BE2C (cell line): ENCODE results near the gene MFF.

ENCODE experiments used
- DNase-seq: peaks from one replicate; pipeline ENCODE4 v3.0.0-alpha.2; 2020
- H3K27me3 ChIP-seq: fragments of 250-450 bp; sonication (Bioruptor Pico); 2 replicates; pipeline ENCODE4 v1.5.1; 2020; ENCODE audit warnings: mild to moderate bottlenecking
- H3K36me3 ChIP-seq: fragments of 250-450 bp; sonication (Bioruptor Pico); 2 replicates; pipeline ENCODE4 v1.5.1; 2020; ENCODE audit warnings: mild to moderate bottlenecking
- H3K4me1 ChIP-seq: fragments of 250-450 bp; sonication (Bioruptor Pico); 2 replicates; pipeline ENCODE4 v1.5.1; 2020
- H3K4me3 ChIP-seq: 2 replicates; pipeline ENCODE4 v1.5.1; 2011; ENCODE audit warnings: low read depth, low read length
- H3K9me3 ChIP-seq: fragments of 250-450 bp; sonication (Bioruptor Pico); 2 replicates; pipeline ENCODE4 v1.5.1; 2020
- TF ChIP-seq, protein P1 (sequence below): IDR thresholded peaks from 2 replicates; pipeline ENCODE4 v1.5.1; 2012; ENCODE audit warnings: mild to moderate bottlenecking, low read depth, low read length

Gene MFF

DNA sequence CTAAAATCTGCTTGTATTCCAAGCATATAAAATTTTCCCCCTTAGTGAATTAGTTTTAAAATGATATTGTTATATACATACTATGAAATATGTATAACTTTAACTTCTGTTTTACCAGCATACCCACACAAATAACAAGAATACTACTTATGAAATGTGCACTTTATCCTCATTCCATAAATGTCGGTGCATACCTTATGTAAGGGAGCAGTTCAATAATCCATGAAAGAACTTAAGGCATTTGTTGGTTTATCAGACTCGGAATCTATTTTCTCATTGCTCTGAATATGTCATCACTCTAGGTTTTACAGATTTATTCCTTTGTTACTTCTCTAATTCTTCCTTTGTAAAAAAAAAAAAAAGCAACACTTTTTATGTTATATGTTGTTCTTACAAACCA is 12.5 kb upstream of the MFF start:
- H3K9me3 ChIP-seq: no peaks in the 10 kb centered on the region
- no peaks in the 10 kb centered on the region for H3K36me3 ChIP-seq
- no peak for DNase-seq
- 0 out of 2 replicates have a peak, but pooled peaks cover 3% of the 10 kb centered on the region for H3K27me3 ChIP-seq
- TF ChIP-seq, protein P1, sequence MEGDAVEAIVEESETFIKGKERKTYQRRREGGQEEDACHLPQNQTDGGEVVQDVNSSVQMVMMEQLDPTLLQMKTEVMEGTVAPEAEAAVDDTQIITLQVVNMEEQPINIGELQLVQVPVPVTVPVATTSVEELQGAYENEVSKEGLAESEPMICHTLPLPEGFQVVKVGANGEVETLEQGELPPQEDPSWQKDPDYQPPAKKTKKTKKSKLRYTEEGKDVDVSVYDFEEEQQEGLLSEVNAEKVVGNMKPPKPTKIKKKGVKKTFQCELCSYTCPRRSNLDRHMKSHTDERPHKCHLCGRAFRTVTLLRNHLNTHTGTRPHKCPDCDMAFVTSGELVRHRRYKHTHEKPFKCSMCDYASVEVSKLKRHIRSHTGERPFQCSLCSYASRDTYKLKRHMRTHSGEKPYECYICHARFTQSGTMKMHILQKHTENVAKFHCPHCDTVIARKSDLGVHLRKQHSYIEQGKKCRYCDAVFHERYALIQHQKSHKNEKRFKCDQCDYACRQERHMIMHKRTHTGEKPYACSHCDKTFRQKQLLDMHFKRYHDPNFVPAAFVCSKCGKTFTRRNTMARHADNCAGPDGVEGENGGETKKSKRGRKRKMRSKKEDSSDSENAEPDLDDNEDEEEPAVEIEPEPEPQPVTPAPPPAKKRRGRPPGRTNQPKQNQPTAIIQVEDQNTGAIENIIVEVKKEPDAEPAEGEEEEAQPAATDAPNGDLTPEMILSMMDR: no peak
- H3K4me1 ChIP-seq: no peaks in the 10 kb centered on the region
- H3K4me3 ChIP-seq: no peak overlapping the region

DNA sequence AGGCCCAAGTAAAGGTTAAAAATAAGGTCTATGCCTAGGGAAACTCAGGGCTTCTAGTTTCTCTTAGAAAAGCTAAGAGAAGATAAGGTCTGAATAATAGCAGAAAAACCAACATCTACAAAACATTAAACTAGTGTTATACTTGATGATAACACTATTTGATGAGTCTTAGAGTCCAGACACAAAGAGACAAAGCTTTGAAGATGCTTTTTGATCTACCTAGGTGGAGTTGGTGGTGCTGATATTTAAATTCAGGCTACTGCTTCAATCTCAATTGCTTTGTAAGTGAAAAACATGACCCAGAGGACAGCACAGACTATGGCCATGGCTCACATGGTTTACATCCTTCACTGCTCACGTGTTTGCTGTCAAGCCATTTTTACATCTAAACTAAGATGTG is 11.7 kb upstream of the MFF start:
- Histone ChIP-seq H3K4me1 (no peaks in the 10 kb centered on the region), H3K36me3 (no peaks in the 10 kb centered on the region), H3K9me3 (no peaks in the 10 kb centered on the region), H3K27me3 (0 out of 2 replicates have a peak, but pooled peaks cover 3% of the 10 kb centered on the region), H3K4me3 (no peak overlapping the region)
- DNase-seq: no peak
- TF ChIP-seq, protein P1: no peak

DNA sequence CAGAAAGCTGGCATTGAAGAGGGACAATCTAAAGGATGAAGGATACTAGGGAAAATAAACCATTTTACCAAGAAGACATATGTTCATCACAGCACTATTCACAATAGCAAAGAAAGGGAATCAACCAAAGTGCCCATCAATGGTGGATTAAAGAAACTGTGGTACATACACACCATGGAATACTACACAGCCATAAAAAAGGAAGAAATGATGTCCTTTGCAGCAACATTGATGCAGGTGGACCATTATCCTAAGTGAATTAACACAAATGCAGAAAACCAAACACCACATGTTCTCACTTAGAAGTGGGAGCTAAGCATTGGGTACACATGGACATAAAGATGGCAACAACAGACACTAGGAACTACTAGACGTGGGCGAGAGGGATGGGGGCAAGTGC is 7.2 kb upstream of the MFF start:
- Histone ChIP-seq H3K27me3 (0 out of 2 replicates have a peak, but pooled peaks cover 3% of the 10 kb centered on the region), H3K36me3 (no peaks in the 10 kb centered on the region), H3K4me3 (no peak overlapping the region), H3K9me3 (no peaks in the 10 kb centered on the region), H3K4me1 (no peaks in the 10 kb centered on the region)
- TF ChIP-seq, protein P1: no peak
- DNase-seq: no peak

DNA sequence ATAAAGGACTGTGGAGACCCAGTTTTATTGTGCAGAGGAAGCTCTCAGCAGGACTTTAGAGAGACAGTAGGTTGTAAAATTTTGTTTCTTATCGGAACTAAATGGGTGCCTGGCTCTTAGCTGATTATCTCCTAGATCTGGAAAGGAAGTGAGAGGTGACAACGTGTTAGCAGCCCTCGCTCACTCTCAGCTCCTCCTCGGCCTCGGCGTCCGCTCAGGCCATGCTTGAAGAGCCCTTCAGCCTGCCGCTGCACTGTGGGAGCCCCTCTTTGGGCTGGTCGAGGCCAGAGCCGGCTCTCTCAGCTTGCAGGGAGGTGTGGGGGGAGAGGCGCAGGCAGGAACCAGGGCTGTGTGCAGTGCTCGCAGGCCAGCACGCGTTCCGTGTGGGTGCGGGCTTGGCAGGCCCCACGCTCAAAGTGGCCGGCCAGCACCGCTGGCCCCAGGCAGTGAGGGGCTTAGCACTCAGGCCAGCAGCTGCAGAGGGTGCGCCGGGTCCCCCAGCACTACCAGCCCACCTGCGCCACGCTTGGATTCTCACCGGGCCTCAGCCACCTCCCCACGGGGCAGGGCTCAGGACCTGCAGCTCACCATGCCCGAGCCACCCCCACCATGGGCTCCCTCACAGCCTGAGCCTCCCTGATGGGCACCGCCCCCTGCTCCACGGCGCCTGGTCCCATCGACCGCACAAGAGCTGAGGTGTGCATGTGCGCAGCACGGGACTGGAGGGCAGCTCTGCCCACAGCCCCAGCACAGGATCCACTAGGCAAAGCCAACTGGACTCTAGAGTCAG is 4.6 kb upstream of the MFF start:
- H3K36me3 ChIP-seq: no peaks in the 10 kb centered on the region
- no peaks in the 10 kb centered on the region for H3K4me1 ChIP-seq
- H3K27me3 ChIP-seq: no peaks in the 10 kb centered on the region
- TF ChIP-seq, protein P1: no peak
- H3K4me3 ChIP-seq: no peak overlapping the region
- no peaks in the 10 kb centered on the region for H3K9me3 ChIP-seq
- DNase-seq: no peak

DNA sequence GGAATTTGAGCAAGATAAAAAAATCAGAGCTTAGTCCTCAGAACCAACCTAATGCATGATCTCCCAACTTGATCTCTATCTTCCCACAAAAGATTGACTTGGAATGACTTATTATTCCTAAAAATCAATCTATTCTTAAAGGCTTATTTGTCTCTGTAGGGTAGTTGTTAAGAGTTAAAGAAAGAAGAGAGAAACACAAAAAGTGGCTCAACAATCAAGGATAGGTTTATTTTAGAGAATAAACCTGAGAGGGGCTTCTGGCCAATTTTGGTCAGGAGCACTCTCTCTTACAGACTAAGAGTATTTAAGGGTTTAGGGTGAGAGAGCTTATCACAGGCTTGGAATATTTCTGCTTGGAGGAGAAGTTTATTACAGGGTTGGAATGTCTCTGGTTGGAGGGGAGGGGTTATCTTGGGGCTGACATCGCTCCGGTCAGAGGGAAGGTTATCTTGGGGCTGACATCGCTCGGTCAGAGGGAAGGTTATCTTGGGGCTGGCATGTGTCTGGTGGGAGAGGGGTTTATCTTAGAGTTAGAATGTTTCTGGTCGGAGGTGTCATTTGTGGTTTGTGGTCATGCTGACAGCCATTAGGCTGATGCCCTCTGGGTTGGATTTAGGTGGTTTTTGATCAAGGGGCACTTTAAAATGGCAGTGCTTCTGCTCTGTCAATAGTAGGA is 2.4 kb upstream of the MFF start:
- Histone ChIP-seq H3K27me3 (no peaks in the 10 kb centered on the region), H3K4me3 (no peak overlapping the region), H3K9me3 (no peaks in the 10 kb centered on the region), H3K36me3 (no peaks in the 10 kb centered on the region), H3K4me1 (no peaks in the 10 kb centered on the region; the same call in 1 of the 2 replicates)
- no peak for DNase-seq
- TF ChIP-seq, protein P1: no peak

DNA sequence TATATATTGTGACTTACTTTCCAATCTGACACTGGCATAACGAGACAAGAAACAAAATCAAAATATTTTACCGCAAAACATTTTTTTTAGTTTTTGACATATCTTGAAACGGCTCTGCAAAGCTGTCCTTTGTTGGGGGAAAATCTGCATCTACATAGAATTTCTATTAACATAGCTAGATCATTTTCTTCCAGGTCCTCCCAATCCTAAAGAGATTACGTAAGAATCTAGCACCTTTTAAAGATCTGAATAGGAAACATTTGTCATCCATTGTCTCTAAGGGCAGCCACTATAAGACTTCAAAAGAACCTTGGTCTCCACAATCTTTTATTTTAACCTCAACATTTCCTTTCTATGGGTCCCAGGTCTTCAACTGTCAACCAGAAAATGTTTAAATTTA is 1.2 kb upstream of the MFF start:
- Histone ChIP-seq H3K4me3 (no peak overlapping the region), H3K36me3 (no peaks in the 10 kb centered on the region), H3K4me1 (no peaks in the 10 kb centered on the region; the same call in 1 of the 2 replicates), H3K27me3 (no peaks in the 10 kb centered on the region), H3K9me3 (no peaks in the 10 kb centered on the region)
- TF ChIP-seq, protein P1: no peak
- no peak for DNase-seq
